Measurements from ENCODE around the gene MICALL2. TPM values are rescaled to one million over a fixed set of nuclear protein-coding genes. Genes with fewer than 3 reads are reported as not detected.

MICALL2 gene
- total and polyA plus RNA-seq, 4 donors: 2.9 to 16.3 (median 7.6) TPM

- H3K36me3 ChIP-seq (ENCODE audit: control insufficient read depth in 4 of 4, insufficient read depth in 3 of 4, low read depth in 1 of 4, low read length in 3 of 4): no peaks in the 10 kb centered on the region
- WGBS: 67% methylated on average over 5 of the region's 5 CpGs
- no peaks in the 10 kb centered on the region for H3K27me3 ChIP-seq (ENCODE audit: control insufficient read depth in 4 of 4, insufficient read depth in 4 of 4, low read length in 3 of 4)
- DNase-seq (ENCODE audit: low spot score): no peak
- H3K27ac ChIP-seq (ENCODE audit: low read depth in 1 of 2, low read length in 2 of 2): no peak overlapping the region
- no peak overlapping the region for H3K4me3 ChIP-seq (ENCODE audit: low read depth in 1 of 3, low read length in 3 of 3)
- TF ChIP-seq HNF4A (conservative IDR thresholded peaks at IDR 0.05) (no peak), GABPA (IDR thresholded peaks at IDR 0.05 in 1 of 2, conservative IDR thresholded peaks at IDR 0.05 in 1 of 2) (no peak)
- H3K4me1 ChIP-seq (ENCODE audit: control insufficient read depth in 4 of 4, insufficient read depth in 4 of 4, low read length in 3 of 4): no peaks in the 10 kb centered on the region
- H3K9ac ChIP-seq (ENCODE audit: low read depth in 1 of 2, low read length in 2 of 2): no peak overlapping the region
- H3K9me3 ChIP-seq (ENCODE audit: control insufficient read depth in 4 of 4, low read length in 3 of 4): no peaks in the 10 kb centered on the region
These were observed 35.9 kb downstream of the MICALL2 start for GRCh38 chr7:1423264-1423811.

- Histone ChIP-seq H3K36me3 (ENCODE audit: control insufficient read depth in 4 of 4, insufficient read depth in 3 of 4, low read depth in 1 of 4, low read length in 3 of 4) (no peaks in the 10 kb centered on the region), H3K9ac (ENCODE audit: low read depth in 1 of 2, low read length in 2 of 2) (no peak overlapping the region), H3K9me3 (ENCODE audit: control insufficient read depth in 4 of 4, low read length in 3 of 4) (no peaks in the 10 kb centered on the region), H3K27me3 (ENCODE audit: control insufficient read depth in 4 of 4, insufficient read depth in 4 of 4, low read length in 3 of 4) (no peaks in the 10 kb centered on the region), H3K4me1 (ENCODE audit: control insufficient read depth in 4 of 4, insufficient read depth in 4 of 4, low read length in 3 of 4) (no peaks in the 10 kb centered on the region), H3K4me3 (ENCODE audit: low read depth in 1 of 3, low read length in 3 of 3) (no peak overlapping the region), H3K27ac (ENCODE audit: low read depth in 1 of 2, low read length in 2 of 2) (no peak overlapping the region)
- TF ChIP-seq EGR1 (IDR thresholded peaks at IDR 0.05; ENCODE audit: low read depth in 2 of 2) (no peak), GABPA (IDR thresholded peaks at IDR 0.05 in 1 of 2, conservative IDR thresholded peaks at IDR 0.05 in 1 of 2) (no peak), RXRA (IDR thresholded peaks at IDR 0.05) (no peak), CTCF (IDR thresholded peaks at IDR 0.05; ENCODE audit: low read depth, low read length, missing input control) (no peak)
- TF ChIP-seq, protein P1, sequence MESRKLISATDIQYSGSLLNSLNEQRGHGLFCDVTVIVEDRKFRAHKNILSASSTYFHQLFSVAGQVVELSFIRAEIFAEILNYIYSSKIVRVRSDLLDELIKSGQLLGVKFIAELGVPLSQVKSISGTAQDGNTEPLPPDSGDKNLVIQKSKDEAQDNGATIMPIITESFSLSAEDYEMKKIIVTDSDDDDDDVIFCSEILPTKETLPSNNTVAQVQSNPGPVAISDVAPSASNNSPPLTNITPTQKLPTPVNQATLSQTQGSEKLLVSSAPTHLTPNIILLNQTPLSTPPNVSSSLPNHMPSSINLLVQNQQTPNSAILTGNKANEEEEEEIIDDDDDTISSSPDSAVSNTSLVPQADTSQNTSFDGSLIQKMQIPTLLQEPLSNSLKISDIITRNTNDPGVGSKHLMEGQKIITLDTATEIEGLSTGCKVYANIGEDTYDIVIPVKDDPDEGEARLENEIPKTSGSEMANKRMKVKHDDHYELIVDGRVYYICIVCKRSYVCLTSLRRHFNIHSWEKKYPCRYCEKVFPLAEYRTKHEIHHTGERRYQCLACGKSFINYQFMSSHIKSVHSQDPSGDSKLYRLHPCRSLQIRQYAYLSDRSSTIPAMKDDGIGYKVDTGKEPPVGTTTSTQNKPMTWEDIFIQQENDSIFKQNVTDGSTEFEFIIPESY (IDR thresholded peaks at IDR 0.05): no peak
- WGBS: 31% methylated on average over 24 of the region's 24 CpGs
- DNase-seq (ENCODE audit: low spot score): no peak
These were observed 36.6 kb downstream of the MICALL2 start for GRCh38 chr7:1422512-1423263.

GRCh38 chr7:1421946-1422345, 37.3 kb downstream of the MICALL2 start:
- Histone ChIP-seq H3K27ac (ENCODE audit: low read depth in 1 of 2, low read length in 2 of 2) (no peak overlapping the region), H3K9ac (ENCODE audit: low read depth in 1 of 2, low read length in 2 of 2) (no peak overlapping the region), H3K36me3 (ENCODE audit: control insufficient read depth in 4 of 4, insufficient read depth in 3 of 4, low read depth in 1 of 4, low read length in 3 of 4) (no peaks in the 10 kb centered on the region), H3K4me1 (ENCODE audit: control insufficient read depth in 4 of 4, insufficient read depth in 4 of 4, low read length in 3 of 4) (no peaks in the 10 kb centered on the region), H3K4me3 (ENCODE audit: low read depth in 1 of 3, low read length in 3 of 3) (no peak overlapping the region), H3K9me3 (ENCODE audit: control insufficient read depth in 4 of 4, low read length in 3 of 4) (no peaks in the 10 kb centered on the region), H3K27me3 (ENCODE audit: control insufficient read depth in 4 of 4, insufficient read depth in 4 of 4, low read length in 3 of 4) (no peaks in the 10 kb centered on the region)
- no peak for TF ChIP-seq FOXA2 (IDR thresholded peaks at IDR 0.05)
- no peak for TF ChIP-seq RXRA (IDR thresholded peaks at IDR 0.05)
- no peak for TF ChIP-seq MAX (IDR thresholded peaks at IDR 0.05)
- no peak for TF ChIP-seq GABPA (IDR thresholded peaks at IDR 0.05 in 1 of 2, conservative IDR thresholded peaks at IDR 0.05 in 1 of 2)
- no peak for TF ChIP-seq SP1 (IDR thresholded peaks at IDR 0.05)
- no peak for TF ChIP-seq JUND (IDR thresholded peaks at IDR 0.05)
- TF ChIP-seq FOXA1 (IDR thresholded peaks at IDR 0.05): no peak
- TF ChIP-seq CTCF (IDR thresholded peaks at IDR 0.05; ENCODE audit: low read depth, low read length, missing input control): no peak
- TF ChIP-seq, protein P1 (IDR thresholded peaks at IDR 0.05): no peak
- no peak for TF ChIP-seq EGR1 (IDR thresholded peaks at IDR 0.05; ENCODE audit: low read depth in 2 of 2)
- TF ChIP-seq TAF1 (conservative IDR thresholded peaks at IDR 0.05): no peak
- TF ChIP-seq NR2F2 (IDR thresholded peaks at IDR 0.05): no peak
- TF ChIP-seq, protein P2, sequence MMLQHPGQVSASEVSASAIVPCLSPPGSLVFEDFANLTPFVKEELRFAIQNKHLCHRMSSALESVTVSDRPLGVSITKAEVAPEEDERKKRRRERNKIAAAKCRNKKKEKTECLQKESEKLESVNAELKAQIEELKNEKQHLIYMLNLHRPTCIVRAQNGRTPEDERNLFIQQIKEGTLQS (IDR thresholded peaks at IDR 0.05): no peak
- no peak for TF ChIP-seq YY1 (IDR thresholded peaks at IDR 0.05)
- TF ChIP-seq HNF4A (conservative IDR thresholded peaks at IDR 0.05): no peak
- 79% methylated on average over 8 of the region's 8 CpGs for WGBS
- DNase-seq (ENCODE audit: low spot score): no peak

Measured in liver (tissue), 9 donors.